WTC11 (cell line): ENCODE measurements around the gene NEK7. TPM values are rescaled to one million over a fixed set of nuclear protein-coding genes. Genes with fewer than 3 reads are reported as not detected.

ENCODE experiments used
- ATAC-seq: fragments of 200-7000 bp; cut with Tn5 transposase; 2 replicates; pipeline ENCODE4 v1.10.0; 2021; ENCODE audit warnings: mild to moderate bottlenecking, moderate library complexity
- CTCF ChIA-PET: fragments of 300-600 bp; sonication (Branson Sonifier 250); formaldehyde crosslinking; loops from one replicate; lab custom pipeline; 2021; ENCODE audit warnings: antibody characterized with exemption; lab: Charles Lee
- POLR2A ChIA-PET: fragments of 350-600 bp; sonication (Branson Sonifier 250); formaldehyde crosslinking; loops from one replicate; lab custom pipeline; 2021; ENCODE audit warnings: antibody characterized with exemption; lab: Charles Lee
- DNase-seq: peaks from one replicate; pipeline ENCODE4 v3.0.0; 2021; ENCODE audit warnings: low spot score
- H3K27ac Mint-ChIP-seq: 2 replicates; pipeline ENCODE4 v1.8.0; 2021; ENCODE audit warnings: mixed read lengths
- H3K27me3 Mint-ChIP-seq: 2 replicates; pipeline ENCODE4 v1.8.0; 2021; ENCODE audit warnings: low read depth, mild to moderate bottlenecking, moderate library complexity, mixed read lengths
- H3K36me3 Mint-ChIP-seq: 2 replicates; pipeline ENCODE4 v1.8.0; 2021; ENCODE audit warnings: mixed read lengths
- H3K4me1 Mint-ChIP-seq: 2 replicates; pipeline ENCODE4 v1.8.0; 2022; ENCODE audit warnings: mixed read lengths
- H3K4me3 Mint-ChIP-seq: 2 replicates; pipeline ENCODE4 v1.8.0; 2021; ENCODE audit warnings: mild to moderate bottlenecking, moderate library complexity, mixed read lengths
- H3K9me3 Mint-ChIP-seq: 2 replicates; pipeline ENCODE4 v1.8.0; 2021; ENCODE audit warnings: mixed read lengths
- ATF1 ChIP-seq: sonication (generic); formaldehyde crosslinking; IDR thresholded peaks from 2 replicates; pipeline ENCODE4 v1.8.1; 2023; ENCODE audit warnings: mild to moderate bottlenecking, moderate library complexity, missing genetic modification reagents
- CBFB ChIP-seq: sonication (generic); formaldehyde crosslinking; IDR thresholded peaks from 2 replicates; pipeline ENCODE4 v1.8.1; 2022; ENCODE audit warnings: mild to moderate bottlenecking, low read depth, missing genetic modification reagents
- CREB1 ChIP-seq: sonication (generic); formaldehyde crosslinking; IDR thresholded peaks from 2 replicates; pipeline ENCODE4 v1.8.0; 2023; ENCODE audit warnings: mild to moderate bottlenecking, missing genetic modification reagents
- CREM ChIP-seq: sonication (generic); formaldehyde crosslinking; IDR thresholded peaks from 2 replicates; pipeline ENCODE4 v1.8.1; 2022; ENCODE audit warnings: mild to moderate bottlenecking, missing genetic modification reagents, moderate library complexity
- ETV6 ChIP-seq: sonication (generic); formaldehyde crosslinking; IDR thresholded peaks from 2 replicates; pipeline ENCODE4 v1.8.1; 2022; ENCODE audit warnings: mild to moderate bottlenecking, missing genetic modification reagents
- FOXP1 ChIP-seq: sonication (generic); formaldehyde crosslinking; IDR thresholded peaks from 2 replicates; pipeline ENCODE4 v1.8.0; 2022; ENCODE audit warnings: missing genetic modification reagents, mild to moderate bottlenecking, moderate library complexity, borderline replicate concordance
- GRHL2 ChIP-seq: fragments of 250-450 bp; sonication (Bioruptor Pico); IDR thresholded peaks from 2 replicates; pipeline ENCODE4 v1.8.0; 2022; ENCODE audit warnings: mild to moderate bottlenecking, moderate library complexity; ENCODE audit not compliant: insufficient replicate concordance, severe bottlenecking
- HMGA2 ChIP-seq: fragments of 250-450 bp; sonication (Bioruptor Pico); IDR thresholded peaks from 2 replicates; pipeline ENCODE4 v1.4.0; 2021; ENCODE audit warnings: mild to moderate bottlenecking, moderate library complexity
- JAZF1 ChIP-seq: fragments of 250-450 bp; sonication (Bioruptor Pico); IDR thresholded peaks from 2 replicates; pipeline ENCODE4 v1.9.0; 2021; ENCODE audit warnings: moderate library complexity, mild to moderate bottlenecking, inconsistent platforms
- RELA ChIP-seq: sonication (generic); formaldehyde crosslinking; IDR thresholded peaks from 2 replicates; pipeline ENCODE4 v1.8.1; 2022; ENCODE audit warnings: missing genetic modification reagents, mild to moderate bottlenecking, borderline replicate concordance
- SMAD4 ChIP-seq: sonication (generic); formaldehyde crosslinking; IDR thresholded peaks from 2 replicates; pipeline ENCODE4 v1.8.0; 2022; ENCODE audit warnings: mild to moderate bottlenecking, missing genetic modification reagents
- TEAD4 ChIP-seq: sonication (generic); formaldehyde crosslinking; IDR thresholded peaks from 2 replicates; pipeline ENCODE4 v1.8.0; 2022; ENCODE audit warnings: mild to moderate bottlenecking, missing genetic modification reagents
- ZNF138 ChIP-seq: sonication (generic); formaldehyde crosslinking; conservative IDR thresholded peaks from 2 replicates; pipeline ENCODE4 v1.8.1; 2022; ENCODE audit warnings: mild to moderate bottlenecking, moderate library complexity, missing genetic modification reagents
- ZNF317 ChIP-seq: sonication (generic); formaldehyde crosslinking; IDR thresholded peaks from 2 replicates; pipeline ENCODE4 v1.8.1; 2023; ENCODE audit warnings: low read depth, mild to moderate bottlenecking, moderate library complexity, missing genetic modification reagents, borderline replicate concordance
- ZNF396 ChIP-seq: fragments of 250-450 bp; sonication (Bioruptor Pico); IDR thresholded peaks from 2 replicates; pipeline ENCODE4 v1.8.0; 2021; ENCODE audit warnings: mild to moderate bottlenecking, moderate library complexity, borderline replicate concordance
- ZNF416 ChIP-seq: fragments of 250-450 bp; sonication (Bioruptor Pico); IDR thresholded peaks from 2 replicates; pipeline ENCODE4 v1.9.0; 2021; ENCODE audit warnings: mild to moderate bottlenecking, inconsistent platforms
- total RNA-seq: library from RNA; stranded (reverse); gene quantifications from 3 replicates; pipeline ENCODE4 v1.2.3, GENCODE V29; 2021
- TF ChIP-seq, protein P1 (sequence below): sonication (generic); formaldehyde crosslinking; IDR thresholded peaks from 2 replicates; pipeline ENCODE4 v1.8.1; 2023; ENCODE audit warnings: mild to moderate bottlenecking, missing genetic modification reagents
- TF ChIP-seq, protein P2 (sequence below): sonication (generic); formaldehyde crosslinking; IDR thresholded peaks from 2 replicates; pipeline ENCODE4 v1.8.1; 2023; ENCODE audit warnings: mild to moderate bottlenecking, missing genetic modification reagents, moderate library complexity
- TF ChIP-seq, protein P3 (sequence below): sonication (generic); formaldehyde crosslinking; IDR thresholded peaks from 2 replicates; pipeline ENCODE4 v1.8.0; 2022; ENCODE audit warnings: mild to moderate bottlenecking, missing genetic modification reagents
- TF ChIP-seq, protein P4 (sequence below): fragments of 250-450 bp; sonication (Bioruptor Pico); IDR thresholded peaks from 2 replicates; pipeline ENCODE4 v2.1.2; 2022; ENCODE audit warnings: mild to moderate bottlenecking, moderate library complexity
- TF ChIP-seq, protein P5 (sequence below): fragments of 250-450 bp; sonication (Bioruptor Pico); conservative IDR thresholded peaks from 2 replicates; pipeline ENCODE4 v1.9.0; 2021; ENCODE audit warnings: mild to moderate bottlenecking

NEK7 gene
- total RNA-seq, 1 experiment from 2014 or later = 10.3 TPM

DNA sequence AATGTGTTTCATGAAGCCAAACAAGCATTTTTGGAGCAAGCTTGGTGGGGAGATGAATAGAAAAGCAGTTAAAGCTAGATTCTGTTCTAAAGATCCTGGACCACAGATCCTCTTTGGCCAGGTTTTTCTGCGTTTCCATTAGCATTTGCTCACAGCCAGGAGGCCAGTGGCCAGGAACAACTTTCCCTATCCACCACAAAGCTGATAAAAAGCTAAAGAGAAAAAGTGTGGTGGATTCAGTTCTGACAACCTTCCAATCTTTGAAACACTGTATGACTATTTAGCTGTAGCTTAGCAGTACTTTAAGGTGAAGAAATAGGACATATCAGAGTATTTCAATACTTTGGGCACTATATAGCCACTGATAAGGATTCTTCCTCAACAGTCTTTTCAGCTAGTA, 3.0 kb upstream of the NEK7 start:
- H3K4me1 Mint-ChIP-seq = peaks cover 19% of the 10 kb centered on the region
- no peaks in the 10 kb centered on the region for H3K27me3 Mint-ChIP-seq
- H3K27ac Mint-ChIP-seq = no peak overlapping the region
- no peaks in the 10 kb centered on the region for H3K9me3 Mint-ChIP-seq
- no peak overlapping the region for H3K4me3 Mint-ChIP-seq
- no peak for ATAC-seq
- ChIA-PET POLR2A (interaction anchor here (0.7 kb wide), 1 partner anchor 507 kb away, joined by 4 read pairs; no protein-coding TSS in a partner anchor), CTCF (no interaction called here)
- H3K36me3 Mint-ChIP-seq = no peaks in the 10 kb centered on the region
- DNase-seq = no peak
- no peak for TF ChIP-seq SMAD4 (CRISPR knock-in tag)
- TF ChIP-seq TEAD4 = no peak
- no peak for TF ChIP-seq FOXP1 (CRISPR knock-in tag)
- TF ChIP-seq, protein P1, sequence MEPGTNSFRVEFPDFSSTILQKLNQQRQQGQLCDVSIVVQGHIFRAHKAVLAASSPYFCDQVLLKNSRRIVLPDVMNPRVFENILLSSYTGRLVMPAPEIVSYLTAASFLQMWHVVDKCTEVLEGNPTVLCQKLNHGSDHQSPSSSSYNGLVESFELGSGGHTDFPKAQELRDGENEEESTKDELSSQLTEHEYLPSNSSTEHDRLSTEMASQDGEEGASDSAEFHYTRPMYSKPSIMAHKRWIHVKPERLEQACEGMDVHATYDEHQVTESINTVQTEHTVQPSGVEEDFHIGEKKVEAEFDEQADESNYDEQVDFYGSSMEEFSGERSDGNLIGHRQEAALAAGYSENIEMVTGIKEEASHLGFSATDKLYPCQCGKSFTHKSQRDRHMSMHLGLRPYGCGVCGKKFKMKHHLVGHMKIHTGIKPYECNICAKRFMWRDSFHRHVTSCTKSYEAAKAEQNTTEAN (CRISPR knock-in tag) = no peak
- no peak for TF ChIP-seq CBFB (CRISPR knock-in tag)
- no peak for TF ChIP-seq ETV6 (CRISPR knock-in tag)
- no peak for TF ChIP-seq ZNF317 (CRISPR knock-in tag)
- TF ChIP-seq ZNF416 (CRISPR knock-in tag) = no peak
- no peak for TF ChIP-seq JAZF1 (CRISPR knock-in tag)
- TF ChIP-seq, protein P2, sequence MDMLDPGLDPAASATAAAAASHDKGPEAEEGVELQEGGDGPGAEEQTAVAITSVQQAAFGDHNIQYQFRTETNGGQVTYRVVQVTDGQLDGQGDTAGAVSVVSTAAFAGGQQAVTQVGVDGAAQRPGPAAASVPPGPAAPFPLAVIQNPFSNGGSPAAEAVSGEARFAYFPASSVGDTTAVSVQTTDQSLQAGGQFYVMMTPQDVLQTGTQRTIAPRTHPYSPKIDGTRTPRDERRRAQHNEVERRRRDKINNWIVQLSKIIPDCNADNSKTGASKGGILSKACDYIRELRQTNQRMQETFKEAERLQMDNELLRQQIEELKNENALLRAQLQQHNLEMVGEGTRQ (CRISPR knock-in tag) = no peak
- no peak for TF ChIP-seq ZNF396 (CRISPR knock-in tag)
- no peak for TF ChIP-seq ATF1 (CRISPR knock-in tag)
- no peak for TF ChIP-seq ZNF138
- TF ChIP-seq, protein P3, sequence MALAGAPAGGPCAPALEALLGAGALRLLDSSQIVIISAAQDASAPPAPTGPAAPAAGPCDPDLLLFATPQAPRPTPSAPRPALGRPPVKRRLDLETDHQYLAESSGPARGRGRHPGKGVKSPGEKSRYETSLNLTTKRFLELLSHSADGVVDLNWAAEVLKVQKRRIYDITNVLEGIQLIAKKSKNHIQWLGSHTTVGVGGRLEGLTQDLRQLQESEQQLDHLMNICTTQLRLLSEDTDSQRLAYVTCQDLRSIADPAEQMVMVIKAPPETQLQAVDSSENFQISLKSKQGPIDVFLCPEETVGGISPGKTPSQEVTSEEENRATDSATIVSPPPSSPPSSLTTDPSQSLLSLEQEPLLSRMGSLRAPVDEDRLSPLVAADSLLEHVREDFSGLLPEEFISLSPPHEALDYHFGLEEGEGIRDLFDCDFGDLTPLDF = no peak
- TF ChIP-seq, protein P4, sequence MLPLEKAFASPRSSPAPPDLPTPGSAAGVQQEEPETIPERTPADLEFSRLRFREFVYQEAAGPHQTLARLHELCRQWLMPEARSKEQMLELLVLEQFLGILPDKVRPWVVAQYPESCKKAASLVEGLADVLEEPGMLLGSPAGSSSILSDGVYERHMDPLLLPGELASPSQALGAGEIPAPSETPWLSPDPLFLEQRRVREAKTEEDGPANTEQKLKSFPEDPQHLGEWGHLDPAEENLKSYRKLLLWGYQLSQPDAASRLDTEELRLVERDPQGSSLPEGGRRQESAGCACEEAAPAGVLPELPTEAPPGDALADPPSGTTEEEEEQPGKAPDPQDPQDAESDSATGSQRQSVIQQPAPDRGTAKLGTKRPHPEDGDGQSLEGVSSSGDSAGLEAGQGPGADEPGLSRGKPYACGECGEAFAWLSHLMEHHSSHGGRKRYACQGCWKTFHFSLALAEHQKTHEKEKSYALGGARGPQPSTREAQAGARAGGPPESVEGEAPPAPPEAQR (CRISPR knock-in tag) = no peak
- no peak for TF ChIP-seq GRHL2 (CRISPR knock-in tag)
- TF ChIP-seq HMGA2 = no peak
- TF ChIP-seq RELA (CRISPR knock-in tag) = no peak
- TF ChIP-seq, protein P5, sequence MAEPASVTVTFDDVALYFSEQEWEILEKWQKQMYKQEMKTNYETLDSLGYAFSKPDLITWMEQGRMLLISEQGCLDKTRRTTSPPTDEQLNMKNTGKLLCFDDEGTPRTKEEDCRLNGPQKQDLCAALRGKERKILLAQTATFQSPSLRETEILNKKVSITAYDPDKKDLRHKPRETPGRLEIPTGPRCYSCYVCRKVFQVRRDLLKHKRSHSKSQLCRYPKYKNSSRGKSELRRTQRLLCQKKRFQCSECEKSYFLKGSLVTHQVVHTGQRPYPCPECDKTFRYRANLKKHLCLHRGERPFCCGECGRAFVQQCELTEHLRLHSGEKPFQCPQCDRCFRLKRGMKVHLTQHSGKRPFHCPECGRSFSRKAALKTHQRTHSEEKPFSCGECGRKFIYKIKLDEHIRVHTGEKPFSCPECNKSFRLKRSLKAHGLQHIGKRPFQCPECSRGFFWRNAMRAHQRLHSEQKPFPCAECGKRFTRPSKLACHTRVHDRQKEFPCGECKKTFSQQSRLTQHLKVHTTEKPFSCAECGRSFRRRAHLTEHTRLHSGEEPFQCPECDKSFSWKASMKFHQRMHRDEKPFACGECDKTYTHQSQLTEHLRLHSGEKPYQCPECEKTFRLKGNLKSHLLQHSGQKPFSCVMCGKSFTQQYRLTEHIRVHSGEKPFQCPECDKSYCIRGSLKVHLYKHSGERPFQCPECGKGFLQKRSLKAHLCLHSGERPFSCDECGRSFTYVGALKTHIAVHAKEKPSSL (CRISPR knock-in tag) = no peak

DNA sequence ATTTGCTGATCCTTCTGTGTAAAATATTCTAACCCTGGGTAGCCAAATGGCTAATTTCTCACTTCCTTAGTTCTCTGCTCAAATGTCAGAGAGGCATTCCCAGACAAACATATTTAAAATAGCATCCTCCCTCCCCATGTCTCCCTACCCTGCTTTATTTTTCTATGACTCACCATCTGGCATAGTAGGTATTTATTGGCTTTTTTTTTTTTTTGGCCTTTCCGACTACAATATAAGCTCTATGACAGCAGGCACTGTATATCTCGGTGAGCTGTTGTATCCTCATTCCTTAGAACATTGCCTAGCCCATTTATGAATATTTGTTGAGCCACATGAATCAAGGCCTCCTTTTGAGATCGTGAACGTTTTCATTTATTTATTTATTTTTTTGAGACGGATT, 1.5 kb upstream of the NEK7 start:
- Mint-ChIP-seq H3K27me3 (no peaks in the 10 kb centered on the region), H3K27ac (no peak overlapping the region), H3K36me3 (no peaks in the 10 kb centered on the region), H3K9me3 (no peaks in the 10 kb centered on the region), H3K4me3 (no peak overlapping the region), H3K4me1 (peaks cover 32% of the 10 kb centered on the region)
- CTCF ChIA-PET = no interaction called here
- TF ChIP-seq CREB1 (CRISPR knock-in tag) (no peak), ZNF396 (CRISPR knock-in tag) (no peak), CREM (CRISPR knock-in tag) (no peak), ZNF416 (CRISPR knock-in tag) (no peak)
- TF ChIP-seq, protein P5 (CRISPR knock-in tag) = no peak
- POLR2A ChIA-PET = interaction anchor here (0.6 kb wide), 1 partner anchor 13 kb away, joined by 3 read pairs; no protein-coding TSS in a partner anchor
- no peak for ATAC-seq
- no peak for DNase-seq
